Neural cell (in vitro differentiated cells): ENCODE results near the gene TSPAN1.

ENCODE experiments used
- CTCF ChIP-seq: fragments of 450-650 bp; IDR thresholded peaks from 2 replicates; pipeline ENCODE4 v1.5.1; 2014; ENCODE audit warnings: antibody characterized with exemption, mild to moderate bottlenecking, moderate library complexity; ENCODE audit not compliant: poor library complexity, severe bottlenecking
- EP300 ChIP-seq: fragments of 450-650 bp; conservative IDR thresholded peaks from 2 replicates; pipeline ENCODE4 v1.6.1; 2014; ENCODE audit warnings: antibody characterized with exemption, mild to moderate bottlenecking, moderate library complexity; ENCODE audit not compliant: poor library complexity, severe bottlenecking
- POLR2AphosphoS5 ChIP-seq: IDR thresholded peaks from 2 replicates; pipeline ENCODE4 v1.6.1; 2012
- RAD21 ChIP-seq: fragments of 450-650 bp; conservative IDR thresholded peaks from 2 replicates; pipeline ENCODE4 v1.6.1; 2014; ENCODE audit warnings: antibody characterized with exemption, mild to moderate bottlenecking, moderate library complexity
- TAF1 ChIP-seq: IDR thresholded peaks from 2 replicates; pipeline ENCODE4 v1.6.1; 2012; ENCODE audit warnings: low read depth

GRCh38 chr1:46194641-46195193 is 19.8 kb downstream of the TSPAN1 start:
- TF ChIP-seq POLR2AphosphoS5 (no peak), CTCF (no peak), TAF1 (no peak), RAD21 (no peak), EP300 (no peak)
